CD4-positive, alpha-beta T cell treated with Interleukin-2 at 100 ng/mL for 4 hours (primary cell): Measurements from ENCODE around the gene ALOX12.

Source experiments
- DNase-seq: peaks from one replicate; pipeline ENCODE4 v3.0.0-alpha.2; 2020; ENCODE audit warnings: low spot score

ALOX12 gene

DNA sequence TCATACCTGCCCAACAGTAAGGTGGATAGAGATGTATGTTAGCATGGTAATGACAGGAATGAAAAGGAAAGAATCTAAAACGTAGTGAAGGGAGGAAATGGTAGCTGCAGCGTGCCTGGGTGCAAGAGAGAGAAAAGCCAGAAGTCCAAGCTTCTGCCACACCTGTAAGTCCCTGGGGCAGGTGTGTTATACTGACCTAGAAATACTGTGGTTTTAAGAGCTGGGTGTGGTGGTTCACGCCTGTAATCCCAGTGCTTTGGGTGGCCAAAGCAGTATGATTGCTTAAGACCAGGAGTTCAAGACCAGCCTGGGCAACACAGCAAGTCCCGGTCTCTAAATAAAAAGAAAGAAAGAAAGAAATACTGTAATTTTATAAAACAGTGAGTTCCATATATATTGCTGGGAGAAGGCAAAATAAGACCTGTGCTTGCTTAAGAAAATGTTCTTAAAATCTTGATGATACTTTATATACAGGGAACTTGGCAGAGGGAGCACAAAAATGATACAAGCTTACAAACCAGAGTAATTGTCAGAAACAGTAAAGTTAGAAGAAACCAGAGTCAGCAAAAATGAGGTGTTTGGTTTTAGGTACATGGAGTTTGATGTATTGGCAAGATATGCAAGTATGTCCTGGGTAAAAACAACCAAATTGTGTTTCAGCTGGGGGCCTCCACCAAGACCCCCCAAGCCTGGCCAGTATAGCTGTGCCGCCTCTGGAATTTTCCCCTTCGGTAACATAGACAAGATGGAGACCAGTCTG, 6.6 kb downstream of the ALOX12 start:
- DNase-seq = no peak

DNA sequence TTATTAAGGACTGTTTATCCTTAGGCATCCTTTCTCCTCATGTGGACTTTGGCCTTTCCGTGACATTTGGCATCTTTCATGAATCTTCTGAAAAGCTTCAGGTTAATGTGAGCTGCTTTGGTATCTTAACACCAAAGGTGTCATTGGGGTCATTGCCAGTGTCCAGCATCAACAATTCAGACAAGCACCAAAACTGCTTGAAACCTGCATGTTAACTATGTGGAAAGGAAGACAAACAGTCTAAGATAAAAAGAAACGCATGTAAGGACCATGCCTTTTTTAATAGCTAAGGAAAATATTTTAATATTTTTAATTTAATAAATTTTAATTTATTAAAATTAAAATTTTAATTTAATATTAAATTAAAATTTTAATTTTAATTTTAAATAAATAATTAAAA, 7.9 kb downstream of the ALOX12 start:
- no peak for DNase-seq

DNA sequence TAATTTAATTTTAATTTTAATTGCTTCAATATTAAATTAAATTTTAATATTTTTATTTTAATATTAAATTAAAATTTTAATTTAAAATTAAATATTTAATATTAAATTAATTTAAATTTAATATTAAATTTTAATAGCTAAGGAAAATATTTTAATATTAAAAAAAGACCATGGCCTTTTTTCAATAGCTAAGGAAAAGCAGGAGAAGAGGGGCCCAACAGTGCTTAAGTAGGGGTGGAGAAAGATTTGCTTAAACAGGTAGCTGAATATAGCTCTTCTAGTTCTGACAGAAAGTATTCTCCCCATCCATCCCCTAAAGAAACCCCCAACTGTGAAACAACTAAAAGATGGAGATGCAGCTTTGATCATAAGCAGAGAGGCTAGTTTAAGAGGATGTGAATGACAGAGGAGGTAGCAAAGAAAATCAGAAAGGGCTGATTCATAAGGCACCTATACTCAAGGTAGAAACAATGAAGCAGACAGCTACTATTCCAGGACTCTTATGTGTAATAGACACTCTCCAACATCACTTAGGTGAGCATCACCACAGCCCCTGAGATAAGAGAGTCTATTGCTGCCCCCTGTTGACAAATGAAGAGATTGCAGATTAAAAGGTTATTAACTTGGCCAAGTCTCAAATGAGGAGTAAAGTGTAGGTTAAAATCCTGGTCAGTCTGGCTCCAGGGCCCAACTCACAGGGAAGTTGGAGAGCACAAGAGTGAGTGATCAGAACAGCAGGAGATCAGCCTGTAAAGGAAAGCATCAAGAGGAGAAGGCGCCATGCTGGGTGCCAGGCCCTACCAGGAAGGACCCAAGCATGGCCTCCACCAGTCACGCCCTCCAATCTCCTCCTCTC, 8.8 kb downstream of the ALOX12 start:
- peak; percentile 88 for DNase-seq

DNA sequence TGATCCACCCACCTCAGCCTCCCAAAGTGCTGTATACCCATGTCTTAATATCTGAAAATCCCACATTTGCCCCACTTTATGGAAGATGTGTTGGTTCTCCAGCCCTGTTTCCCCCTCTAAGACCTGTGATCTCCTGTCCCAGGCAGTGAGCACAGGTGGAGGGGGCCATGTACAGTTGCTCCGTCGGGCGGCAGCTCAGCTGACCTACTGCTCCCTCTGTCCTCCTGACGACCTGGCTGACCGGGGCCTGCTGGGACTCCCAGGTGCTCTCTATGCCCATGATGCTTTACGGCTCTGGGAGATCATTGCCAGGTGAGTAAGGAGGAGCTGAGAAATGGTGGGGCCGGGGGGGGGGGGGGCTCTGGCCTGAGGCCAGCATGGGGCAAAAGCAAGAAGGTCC, 9.9 kb downstream of the ALOX12 start:
- DNase-seq = no peak

DNA sequence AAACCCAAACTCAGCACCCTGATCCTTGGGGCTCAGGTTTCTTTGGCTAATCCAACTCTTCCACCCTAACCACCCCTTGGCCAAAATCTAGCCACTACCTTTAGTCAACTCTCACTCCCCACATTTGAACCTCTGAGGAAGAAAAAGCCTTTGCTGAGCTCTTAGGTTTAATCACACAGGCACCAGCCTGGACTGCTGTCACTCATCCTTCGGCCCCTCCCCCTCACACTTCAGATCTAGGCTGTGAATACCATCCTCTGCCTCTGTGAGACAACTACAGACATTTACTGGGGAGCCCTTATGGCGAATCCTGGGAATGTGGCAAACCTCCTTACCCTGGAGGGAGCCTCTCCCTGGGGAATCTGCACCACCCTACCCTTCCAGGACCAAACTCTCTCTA, 11.3 kb downstream of the ALOX12 start:
- DNase-seq = no peak

DNA sequence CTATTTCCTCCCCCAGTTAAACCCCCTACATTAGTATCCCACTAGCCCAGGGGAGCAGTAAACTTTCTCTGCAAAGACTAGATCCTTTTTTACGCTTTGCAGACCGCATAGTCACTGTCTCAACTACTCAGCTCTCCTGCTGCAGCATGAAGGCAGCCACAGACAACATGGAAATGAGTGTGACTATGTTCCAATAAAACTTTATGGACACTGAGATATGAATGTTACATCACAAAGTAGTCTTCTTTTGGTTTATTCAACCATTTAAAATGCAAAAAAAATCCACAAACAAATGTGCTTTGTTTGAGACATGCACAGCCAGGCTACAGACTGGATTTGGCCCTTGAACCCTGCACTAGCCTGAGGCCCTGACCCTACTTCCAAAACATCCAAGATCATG, 14.7 kb downstream of the ALOX12 start:
- DNase-seq = no peak

DNA sequence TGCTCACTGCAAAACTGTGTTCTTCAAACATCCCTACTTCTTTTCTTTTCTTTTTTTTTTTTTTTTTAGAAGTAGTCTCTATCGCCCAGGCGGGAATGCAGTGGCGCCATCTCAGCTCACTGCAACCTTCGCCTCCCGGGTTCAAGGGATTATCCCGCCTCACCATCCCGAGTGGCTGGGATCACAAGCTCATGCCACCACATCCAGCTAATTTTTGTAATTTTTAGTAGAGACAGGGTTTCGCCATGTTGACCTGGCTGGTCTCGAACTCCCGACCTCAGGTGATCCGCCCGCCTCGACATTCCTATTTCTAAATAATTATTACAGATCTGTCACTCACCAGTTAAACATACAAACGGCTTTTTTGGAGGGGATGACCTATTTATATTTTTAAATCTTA, 15.6 kb downstream of the ALOX12 start:
- DNase-seq = no peak

DNA sequence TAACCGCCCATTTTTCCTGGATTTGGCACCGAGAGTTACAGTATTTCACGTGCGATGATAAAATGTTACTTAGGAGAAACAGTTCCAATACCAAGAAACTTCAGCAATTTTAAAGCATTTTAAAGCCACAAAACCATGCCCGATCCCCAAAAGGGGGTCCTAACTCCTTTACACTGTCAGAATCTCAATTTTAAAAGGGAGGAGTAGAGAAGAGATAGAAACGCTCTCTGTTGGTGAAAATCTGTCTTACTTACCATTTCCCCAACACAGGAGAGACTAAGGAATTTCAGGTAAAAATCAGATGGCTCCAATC, 16.0 kb downstream of the ALOX12 start:
- no peak for DNase-seq

DNA sequence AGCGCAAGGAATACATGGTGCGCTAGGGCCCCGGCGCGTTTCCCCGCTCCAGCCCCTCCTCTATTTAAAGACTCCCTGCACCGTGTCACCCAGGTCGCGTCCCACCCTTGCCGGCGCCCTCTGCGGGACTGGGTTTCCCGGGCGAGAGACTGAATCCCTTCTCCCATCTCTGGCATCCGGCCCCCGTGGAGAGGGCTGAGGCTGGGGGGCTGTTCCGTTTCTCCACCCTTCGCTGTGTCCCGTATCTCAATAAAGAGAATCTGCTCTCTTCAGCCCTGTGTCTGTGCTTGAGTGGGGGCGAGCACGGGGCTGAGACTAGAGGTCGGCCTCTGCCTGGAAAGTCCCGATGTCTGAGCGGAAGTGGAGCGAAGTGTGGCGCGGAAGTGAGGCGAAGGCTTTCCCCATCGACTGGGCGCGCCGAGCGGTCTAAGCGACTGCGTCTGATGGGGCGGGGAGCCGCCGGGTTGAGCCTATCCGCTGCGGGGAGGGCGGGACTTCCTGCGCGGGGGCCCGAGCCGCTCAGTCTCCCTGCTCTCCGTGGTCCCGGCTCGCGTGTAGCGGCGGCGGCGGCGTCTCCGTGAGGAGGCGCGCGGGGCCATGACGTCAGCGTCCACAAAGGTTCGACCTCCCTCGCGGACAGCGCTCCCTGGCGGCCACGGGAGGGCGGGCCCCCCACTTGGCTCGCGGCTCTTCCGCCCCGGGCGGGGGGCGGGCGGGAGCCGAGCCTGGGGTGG, 18.6 kb downstream of the ALOX12 start:
- peak; percentile 98 for DNase-seq

DNA sequence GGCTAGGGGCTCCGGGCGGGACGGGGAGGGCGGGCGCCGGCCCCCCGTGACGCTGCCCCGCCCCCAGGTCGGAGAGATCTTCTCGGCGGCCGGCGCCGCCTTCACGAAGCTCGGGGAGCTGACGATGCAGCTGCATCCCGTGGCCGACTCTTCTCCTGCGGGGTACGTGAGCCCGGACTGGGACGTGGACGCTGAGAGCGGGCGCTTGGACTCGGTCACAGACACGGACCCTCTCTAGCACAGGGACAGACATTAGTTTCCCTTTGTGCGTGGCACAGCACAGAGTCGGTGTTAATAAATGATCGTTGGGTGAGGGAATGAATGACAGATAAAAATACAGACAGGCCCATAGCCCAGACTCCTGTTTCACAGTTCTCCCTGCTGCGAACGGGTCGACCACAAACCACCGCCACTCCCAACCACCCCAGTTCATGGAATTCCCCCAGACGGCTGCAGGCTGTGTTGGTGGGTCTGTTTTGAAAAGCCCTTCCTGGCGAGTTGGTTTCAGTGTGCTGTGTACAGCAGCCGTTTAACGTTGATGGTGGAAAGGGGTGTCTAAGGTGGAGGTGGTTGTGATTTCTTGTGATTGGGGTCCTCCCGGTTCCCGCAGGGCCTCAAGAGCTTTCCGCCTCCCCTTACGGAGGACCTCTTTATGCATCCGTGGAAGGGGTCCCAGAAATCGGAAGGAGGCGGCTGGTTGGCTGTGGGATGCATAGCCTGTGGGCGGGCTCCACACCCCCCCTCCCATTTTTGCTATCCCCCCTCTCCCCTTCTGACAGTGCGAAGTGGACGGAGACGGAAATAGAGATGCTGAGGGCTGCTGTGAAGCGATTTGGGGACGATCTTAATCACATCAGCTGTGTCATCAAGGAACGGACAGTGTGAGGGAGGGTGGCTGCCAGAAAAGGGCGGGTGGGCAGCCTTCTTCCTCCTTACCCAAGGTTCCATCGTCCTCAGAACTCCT, 19.4 kb downstream of the ALOX12 start:
- DNase-seq = peak; percentile 92

DNA sequence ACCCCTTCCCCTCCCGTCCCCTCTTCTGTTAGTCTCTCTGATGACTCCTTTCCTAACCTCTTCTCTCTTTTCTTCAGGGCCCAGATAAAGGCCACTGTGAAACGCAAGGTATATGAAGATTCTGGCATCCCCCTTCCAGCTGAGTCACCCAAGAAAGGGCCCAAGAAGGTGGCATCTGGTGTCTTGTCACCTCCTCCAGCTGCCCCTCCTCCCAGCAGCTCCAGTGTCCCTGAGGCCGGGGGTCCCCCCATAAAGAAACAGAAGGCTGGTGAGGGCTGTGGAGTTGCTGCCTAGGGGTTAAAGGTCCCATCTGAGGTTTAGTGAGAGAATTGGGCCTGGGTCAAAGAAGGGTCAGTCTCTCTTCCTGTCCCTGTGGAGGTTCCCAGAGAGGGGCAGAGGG, 20.6 kb downstream of the ALOX12 start:
- peak; percentile 42 for DNase-seq

DNA sequence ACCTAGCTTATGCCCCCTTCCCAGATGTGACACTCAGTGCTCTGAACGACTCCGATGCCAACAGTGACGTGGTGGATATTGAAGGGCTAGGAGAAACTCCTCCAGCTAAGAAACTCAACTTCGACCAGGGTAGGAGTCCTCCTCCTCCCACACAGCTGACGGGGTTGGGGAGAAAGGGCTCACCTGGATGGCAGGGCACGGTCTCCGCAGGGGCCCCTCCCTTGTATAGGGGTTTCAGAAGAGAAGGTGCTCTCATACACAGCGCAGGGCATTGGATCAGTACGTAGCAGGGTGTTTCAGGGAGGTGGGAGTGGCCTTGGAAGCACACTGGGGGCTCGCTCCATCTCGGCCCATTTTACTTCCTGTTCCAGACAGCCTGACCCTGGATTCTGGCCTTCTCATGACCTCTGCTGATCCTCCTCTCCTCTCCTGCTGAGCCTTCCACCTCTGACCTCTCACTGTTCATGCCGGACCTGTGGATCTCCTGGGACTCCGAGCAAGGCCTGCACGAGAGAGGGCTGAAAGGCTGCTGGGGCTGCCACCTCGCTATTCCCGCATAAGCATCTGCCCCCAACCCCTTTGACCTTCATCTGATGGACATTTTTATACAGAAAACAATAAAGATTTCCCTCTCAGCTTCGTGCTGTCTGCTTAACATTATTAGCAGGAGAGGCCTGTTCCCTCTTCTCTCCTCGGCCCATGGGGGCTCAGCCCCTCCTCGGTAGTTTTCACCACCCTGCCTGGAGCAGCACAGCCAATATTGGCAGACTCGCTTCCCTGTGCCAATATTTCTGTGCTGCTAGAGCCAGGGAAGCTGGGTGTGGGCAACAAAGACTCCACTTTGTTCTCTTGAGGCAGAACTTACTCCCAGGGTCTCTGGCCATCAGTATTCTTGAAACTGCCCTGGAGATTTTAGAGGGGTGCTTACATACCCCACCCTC, 21.3 kb downstream of the ALOX12 start:
- no peak for DNase-seq

DNA sequence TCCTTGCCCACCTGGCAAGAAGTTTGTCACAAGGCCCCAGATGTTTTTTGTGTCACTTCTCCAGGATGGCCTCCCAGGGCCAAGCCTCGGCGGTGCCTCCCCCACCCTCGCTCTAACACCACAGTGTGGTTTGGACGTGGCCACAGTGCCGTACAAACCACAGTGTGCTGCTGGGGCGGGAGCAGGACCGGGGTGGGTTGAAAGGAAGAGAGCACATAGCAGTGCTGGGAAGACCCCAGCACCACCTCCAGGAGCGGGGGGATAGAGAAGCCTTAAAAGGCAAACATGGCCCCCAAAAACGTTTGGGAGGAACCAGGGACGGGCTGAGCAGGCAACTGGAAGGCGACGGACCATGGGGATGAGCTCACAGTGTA, 22.0 kb downstream of the ALOX12 start:
- no peak for DNase-seq

DNA sequence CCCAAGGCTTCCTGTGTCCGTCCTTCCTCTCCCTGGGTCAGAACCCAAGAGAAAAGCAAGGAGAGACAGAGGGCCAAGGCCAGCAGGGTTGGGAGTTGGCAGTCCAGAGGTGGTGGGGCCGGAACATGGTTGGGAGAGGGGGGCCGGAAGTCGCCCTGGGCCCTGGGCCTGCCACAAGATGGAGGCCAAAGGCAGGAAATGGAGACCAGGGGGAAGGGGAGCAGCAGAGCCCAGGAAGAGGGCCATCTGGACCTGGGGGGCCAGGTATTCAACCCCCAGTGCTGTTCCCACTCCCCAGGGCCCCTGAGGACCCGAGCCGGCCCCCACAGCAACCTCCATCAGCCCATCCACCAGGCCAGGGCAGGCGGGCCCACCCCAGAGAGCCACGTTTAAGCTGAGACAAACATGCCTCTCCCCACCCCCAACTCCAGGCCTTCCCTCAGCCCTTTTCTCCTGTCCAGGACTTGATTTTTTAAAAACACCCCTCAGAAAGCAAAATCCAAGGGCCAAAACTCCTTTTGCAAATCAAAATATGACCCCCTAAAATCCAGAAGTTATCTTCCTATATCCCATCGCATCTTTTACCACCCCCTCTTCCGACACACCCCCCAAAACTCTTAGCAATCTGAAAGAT, 22.6 kb downstream of the ALOX12 start:
- no peak for DNase-seq

DNA sequence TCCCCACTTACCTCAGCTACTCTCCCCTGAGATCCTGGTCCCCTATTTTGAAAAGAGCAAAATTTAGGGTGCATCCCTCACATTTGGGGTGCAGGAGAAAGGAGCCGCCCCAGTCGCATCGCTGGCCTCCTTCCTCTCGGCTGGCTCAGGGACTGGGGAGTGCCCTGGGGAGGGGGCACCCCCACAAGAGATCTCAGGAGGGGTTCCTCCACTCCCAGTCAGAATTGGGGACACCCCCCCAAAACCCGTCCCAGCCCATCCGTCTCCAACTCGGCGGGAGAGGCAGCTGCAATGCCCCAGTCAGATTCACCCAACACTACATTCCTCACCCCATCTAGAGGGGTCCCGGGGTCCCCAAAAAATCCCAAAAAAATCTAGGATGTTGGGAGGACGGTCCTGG, 23.5 kb downstream of the ALOX12 start:
- no peak for DNase-seq

DNA sequence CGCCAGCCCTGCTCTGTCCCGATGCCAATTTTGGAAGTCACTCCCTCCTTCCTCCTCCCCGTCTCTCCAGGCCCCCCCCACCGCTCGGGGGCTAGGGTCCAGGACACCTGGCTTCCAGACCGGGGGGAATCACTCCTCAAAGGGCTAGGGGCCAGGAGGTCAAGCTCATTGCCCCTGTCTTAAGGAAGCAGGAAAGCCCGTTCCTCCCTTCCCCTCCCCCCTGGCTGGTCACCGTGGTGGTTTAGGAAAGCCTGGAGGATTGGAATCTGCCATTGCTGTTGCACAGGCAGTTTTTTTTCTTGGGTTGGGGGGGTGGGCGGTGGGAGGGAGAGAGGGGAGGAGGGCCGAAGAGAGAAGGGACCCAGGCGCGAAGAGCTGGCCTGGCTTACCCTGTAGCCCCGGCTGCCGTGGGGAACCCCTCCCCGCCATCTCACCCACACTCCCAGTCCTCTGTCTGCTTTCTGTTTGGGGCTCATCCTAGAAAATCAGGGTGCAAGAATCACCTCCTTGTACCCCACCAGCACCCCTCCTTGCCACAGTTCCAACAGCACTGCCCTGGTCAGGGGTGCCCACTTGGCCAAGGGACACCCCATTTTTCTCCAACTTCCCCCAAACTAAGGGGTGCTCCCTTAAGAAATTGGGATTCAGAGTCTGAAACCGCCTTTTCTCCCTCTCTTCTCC, 24.1 kb downstream of the ALOX12 start:
- DNase-seq = no peak

DNA sequence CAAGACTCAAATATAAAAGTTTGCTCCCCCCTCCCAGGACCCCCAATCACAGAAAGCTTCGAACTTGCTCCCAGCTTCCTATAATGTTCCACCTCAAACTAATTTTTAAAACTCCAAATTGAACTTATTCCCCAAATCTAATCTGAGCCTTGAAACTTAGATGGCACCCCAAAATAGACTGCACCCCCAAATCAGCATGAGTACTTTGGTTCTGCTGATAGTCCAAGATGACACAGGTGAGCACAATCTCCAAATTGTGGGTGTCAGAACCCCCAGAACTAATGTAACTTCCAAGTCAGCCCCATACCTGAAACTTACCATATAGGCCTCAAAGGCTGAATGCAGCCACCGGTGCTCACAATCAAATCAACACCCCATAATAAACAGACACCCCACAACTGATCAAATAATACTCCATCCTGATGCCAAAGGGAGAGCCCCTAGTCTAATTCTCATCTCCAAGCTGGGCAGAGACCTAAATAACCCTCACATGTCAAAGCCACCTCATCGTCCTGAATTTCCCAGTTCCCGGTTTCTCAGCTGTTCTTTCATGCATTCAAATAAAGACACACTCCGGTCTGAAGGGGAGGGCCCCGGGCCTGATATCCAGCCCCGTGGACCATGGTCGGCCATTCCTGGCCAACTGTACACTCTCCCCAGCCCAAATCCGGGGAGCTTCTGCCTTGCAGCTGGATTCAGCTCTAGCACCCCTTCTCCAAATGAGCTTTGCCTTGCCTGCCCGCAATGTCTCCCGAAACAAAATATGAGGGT, 25.2 kb downstream of the ALOX12 start:
- no peak for DNase-seq

DNA sequence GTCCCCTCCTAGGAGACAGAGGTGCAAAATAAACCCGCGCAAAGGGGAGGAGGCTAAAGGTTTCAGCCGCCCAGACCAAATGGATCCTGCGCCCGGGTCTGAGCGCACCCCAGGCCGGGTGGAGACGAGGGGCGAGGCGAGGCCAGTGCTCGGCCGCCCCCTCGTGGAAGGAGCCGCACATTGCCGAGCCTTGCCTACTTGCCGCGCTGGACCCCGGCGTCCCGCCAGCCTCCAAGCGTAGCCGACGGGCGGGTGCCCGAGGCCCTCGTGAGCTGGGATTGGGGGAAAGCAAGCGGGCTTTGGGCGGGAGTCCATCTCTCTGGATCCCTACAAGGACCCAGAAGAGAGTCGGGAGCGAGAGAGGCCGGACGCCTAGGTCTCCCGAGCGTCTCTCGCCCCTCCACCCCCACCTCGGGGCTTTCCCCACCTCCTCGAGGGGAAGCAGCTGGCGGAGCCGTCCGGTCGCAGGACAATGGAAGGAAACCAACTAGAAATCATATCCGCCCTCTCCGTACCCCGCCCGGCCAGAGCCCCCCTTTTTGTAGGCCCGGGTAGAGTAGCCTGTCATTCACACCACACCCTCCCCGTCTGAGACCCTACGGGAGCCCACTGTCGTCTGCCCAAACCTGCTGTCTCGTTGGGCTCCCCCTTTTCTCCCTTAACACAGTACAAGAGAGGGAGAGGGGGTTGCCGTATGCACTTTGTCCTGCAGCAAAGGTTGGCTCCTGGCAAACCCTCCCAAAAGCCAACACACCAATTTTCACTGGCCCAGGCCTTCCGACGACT, 26.3 kb downstream of the ALOX12 start:
- DNase-seq = peak; percentile 81
